ENCODE data around the gene GRID1.
"Not testable (repeated sequence)": the region's sequence is repeated elsewhere in the genome, so short reads cannot be mapped to it uniquely, and the experiment has no call there.

The GRID1 gene

DNA sequence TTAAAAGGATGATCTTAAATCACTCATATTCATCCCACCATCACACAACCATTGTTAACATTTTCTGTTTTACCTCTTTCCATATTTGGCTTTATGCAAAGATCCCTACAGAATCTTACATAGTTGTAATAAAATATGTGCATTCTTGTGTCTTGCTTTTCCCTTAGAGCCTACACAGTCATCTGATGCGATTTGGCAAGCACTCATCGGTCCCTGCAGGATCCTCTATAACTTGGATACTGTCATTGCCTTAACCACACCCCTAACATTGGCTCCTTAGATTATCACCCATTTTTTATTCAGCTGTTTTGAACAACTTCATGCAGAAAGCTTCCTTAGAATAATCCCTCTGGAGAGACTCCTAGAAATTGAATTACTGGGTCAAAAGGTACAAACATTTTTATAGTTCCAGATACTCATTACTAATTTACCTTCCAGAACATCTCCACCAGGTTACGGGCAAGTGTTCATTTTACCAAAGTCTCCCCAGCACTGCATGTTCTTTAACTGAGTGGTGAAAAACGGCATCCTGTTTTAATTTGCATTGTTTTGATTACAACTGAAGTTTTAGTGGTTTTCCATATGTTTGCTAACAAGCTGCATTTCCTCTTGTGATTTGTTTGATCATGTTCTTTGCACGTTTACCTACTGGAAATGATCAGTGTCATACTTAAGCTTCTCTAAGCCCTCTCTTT, 268.3 kb downstream of the GRID1 start (continued):
- TF ChIP-seq, protein P1, sequence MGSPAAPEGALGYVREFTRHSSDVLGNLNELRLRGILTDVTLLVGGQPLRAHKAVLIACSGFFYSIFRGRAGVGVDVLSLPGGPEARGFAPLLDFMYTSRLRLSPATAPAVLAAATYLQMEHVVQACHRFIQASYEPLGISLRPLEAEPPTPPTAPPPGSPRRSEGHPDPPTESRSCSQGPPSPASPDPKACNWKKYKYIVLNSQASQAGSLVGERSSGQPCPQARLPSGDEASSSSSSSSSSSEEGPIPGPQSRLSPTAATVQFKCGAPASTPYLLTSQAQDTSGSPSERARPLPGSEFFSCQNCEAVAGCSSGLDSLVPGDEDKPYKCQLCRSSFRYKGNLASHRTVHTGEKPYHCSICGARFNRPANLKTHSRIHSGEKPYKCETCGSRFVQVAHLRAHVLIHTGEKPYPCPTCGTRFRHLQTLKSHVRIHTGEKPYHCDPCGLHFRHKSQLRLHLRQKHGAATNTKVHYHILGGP (tag by site-specific recombination; IDR thresholded peaks at IDR 0.05), result no peak
- TF ChIP-seq ZNF302 (tag by site-specific recombination; IDR thresholded peaks at IDR 0.05; ENCODE audit: low read depth) (no peak), ZNF157 (tag by site-specific recombination; IDR thresholded peaks at IDR 0.05) (no peak), SP3 (tag by site-specific recombination; IDR thresholded peaks at IDR 0.05) (no peak), MZF1 (tag by site-specific recombination; IDR thresholded peaks at IDR 0.05; ENCODE audit: borderline replicate concordance) (no peak), ZNF596 (tag by site-specific recombination; IDR thresholded peaks at IDR 0.05) (no peak)
- TF ChIP-seq, protein P2, sequence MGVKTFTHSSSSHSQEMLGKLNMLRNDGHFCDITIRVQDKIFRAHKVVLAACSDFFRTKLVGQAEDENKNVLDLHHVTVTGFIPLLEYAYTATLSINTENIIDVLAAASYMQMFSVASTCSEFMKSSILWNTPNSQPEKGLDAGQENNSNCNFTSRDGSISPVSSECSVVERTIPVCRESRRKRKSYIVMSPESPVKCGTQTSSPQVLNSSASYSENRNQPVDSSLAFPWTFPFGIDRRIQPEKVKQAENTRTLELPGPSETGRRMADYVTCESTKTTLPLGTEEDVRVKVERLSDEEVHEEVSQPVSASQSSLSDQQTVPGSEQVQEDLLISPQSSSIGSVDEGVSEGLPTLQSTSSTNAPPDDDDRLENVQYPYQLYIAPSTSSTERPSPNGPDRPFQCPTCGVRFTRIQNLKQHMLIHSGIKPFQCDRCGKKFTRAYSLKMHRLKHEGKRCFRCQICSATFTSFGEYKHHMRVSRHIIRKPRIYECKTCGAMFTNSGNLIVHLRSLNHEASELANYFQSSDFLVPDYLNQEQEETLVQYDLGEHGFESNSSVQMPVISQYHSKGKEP (tag by site-specific recombination; IDR thresholded peaks at IDR 0.05), result no peak
- TF ChIP-seq, protein P3, sequence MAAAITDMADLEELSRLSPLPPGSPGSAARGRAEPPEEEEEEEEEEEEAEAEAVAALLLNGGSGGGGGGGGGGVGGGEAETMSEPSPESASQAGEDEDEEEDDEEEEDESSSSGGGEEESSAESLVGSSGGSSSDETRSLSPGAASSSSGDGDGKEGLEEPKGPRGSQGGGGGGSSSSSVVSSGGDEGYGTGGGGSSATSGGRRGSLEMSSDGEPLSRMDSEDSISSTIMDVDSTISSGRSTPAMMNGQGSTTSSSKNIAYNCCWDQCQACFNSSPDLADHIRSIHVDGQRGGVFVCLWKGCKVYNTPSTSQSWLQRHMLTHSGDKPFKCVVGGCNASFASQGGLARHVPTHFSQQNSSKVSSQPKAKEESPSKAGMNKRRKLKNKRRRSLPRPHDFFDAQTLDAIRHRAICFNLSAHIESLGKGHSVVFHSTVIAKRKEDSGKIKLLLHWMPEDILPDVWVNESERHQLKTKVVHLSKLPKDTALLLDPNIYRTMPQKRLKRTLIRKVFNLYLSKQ (tag by site-specific recombination; IDR thresholded peaks at IDR 0.05; ENCODE audit: borderline replicate concordance), result no peak
- TF ChIP-seq, protein P4, sequence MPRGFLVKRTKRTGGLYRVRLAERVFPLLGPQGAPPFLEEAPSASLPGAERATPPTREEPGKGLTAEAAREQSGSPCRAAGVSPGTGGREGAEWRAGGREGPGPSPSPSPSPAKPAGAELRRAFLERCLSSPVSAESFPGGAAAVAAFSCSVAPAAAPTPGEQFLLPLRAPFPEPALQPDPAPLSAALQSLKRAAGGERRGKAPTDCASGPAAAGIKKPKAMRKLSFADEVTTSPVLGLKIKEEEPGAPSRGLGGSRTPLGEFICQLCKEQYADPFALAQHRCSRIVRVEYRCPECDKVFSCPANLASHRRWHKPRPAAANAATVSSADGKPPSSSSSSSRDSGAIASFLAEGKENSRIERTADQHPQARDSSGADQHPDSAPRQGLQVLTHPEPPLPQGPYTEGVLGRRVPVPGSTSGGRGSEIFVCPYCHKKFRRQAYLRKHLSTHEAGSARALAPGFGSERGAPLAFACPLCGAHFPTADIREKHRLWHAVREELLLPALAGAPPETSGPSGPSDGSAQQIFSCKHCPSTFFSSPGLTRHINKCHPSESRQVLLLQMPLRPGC (tag by site-specific recombination; IDR thresholded peaks at IDR 0.05), result no peak
- TF ChIP-seq, protein P5, sequence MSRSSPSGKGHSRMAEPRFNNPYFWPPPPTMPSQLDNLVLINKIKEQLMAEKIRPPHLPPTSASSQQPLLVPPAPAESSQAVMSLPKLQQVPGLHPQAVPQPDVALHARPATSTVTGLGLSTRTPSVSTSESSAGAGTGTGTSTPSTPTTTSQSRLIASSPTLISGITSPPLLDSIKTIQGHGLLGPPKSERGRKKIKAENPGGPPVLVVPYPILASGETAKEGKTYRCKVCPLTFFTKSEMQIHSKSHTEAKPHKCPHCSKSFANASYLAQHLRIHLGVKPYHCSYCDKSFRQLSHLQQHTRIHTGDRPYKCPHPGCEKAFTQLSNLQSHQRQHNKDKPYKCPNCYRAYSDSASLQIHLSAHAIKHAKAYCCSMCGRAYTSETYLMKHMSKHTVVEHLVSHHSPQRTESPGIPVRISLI (tag by site-specific recombination; IDR thresholded peaks at IDR 0.05), result no peak

DNA sequence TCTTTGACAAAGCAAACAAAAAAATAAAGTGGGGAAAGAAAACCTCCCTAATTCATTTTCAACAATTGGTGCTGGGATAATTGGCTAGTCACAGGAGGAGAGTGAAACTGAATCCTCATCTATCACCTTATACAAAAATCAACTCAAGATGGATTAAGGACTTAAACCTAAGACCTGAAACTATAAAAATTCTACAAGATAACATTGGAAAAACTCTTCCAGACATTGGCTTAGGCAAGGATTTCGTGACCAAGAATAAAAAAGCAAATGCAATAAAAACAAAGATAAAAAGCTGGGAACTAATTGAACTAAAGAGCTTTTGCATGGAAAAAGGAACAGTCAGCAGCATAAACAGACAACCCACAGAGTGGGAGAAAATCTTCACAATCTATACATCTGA, 271.5 kb downstream of the GRID1 start:
- H3K36me3 ChIP-seq (ENCODE audit: control insufficient read depth in 2 of 2, insufficient read depth in 1 of 2, low read length in 2 of 2); CTCF ChIA-PET; H3K9me3 ChIP-seq (ENCODE audit: control insufficient read depth, insufficient read depth, low read depth, low read length); H3K4me1 ChIP-seq (ENCODE audit: control insufficient read depth, insufficient read depth, low read length); POLR2A ChIA-PET; H3K27ac ChIP-seq (ENCODE audit: extremely low read depth, low read depth, low read length); H3K4me3 ChIP-seq (ENCODE audit: low read depth, low read length): not testable (repeated sequence)
- TF ChIP-seq ZNF549 (tag by site-specific recombination; IDR thresholded peaks at IDR 0.05), result peak; percentile 13; the same call in 1 of the 2 replicates
- TF ChIP-seq ZXDB (tag by site-specific recombination; IDR thresholded peaks at IDR 0.05), result peak; percentile 82
- TF ChIP-seq, protein P6, sequence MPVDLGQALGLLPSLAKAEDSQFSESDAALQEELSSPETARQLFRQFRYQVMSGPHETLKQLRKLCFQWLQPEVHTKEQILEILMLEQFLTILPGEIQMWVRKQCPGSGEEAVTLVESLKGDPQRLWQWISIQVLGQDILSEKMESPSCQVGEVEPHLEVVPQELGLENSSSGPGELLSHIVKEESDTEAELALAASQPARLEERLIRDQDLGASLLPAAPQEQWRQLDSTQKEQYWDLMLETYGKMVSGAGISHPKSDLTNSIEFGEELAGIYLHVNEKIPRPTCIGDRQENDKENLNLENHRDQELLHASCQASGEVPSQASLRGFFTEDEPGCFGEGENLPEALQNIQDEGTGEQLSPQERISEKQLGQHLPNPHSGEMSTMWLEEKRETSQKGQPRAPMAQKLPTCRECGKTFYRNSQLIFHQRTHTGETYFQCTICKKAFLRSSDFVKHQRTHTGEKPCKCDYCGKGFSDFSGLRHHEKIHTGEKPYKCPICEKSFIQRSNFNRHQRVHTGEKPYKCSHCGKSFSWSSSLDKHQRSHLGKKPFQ (tag by site-specific recombination; IDR thresholded peaks at IDR 0.05), result peak; percentile 16; the same call in 1 of the 2 replicates
- TF ChIP-seq ZNF629 (tag by site-specific recombination; IDR thresholded peaks at IDR 0.05), result 0 out of 2 replicates have a peak, but pooled peaks have one; percentile 23
- TF ChIP-seq WT1 (tag by site-specific recombination; IDR thresholded peaks at IDR 0.05), result peak; percentile 81
- 0 out of 2 replicates have a peak, but pooled peaks have one; percentile 12 for TF ChIP-seq KLF8 (tag by site-specific recombination; IDR thresholded peaks at IDR 0.05)
- TF ChIP-seq, protein P7, sequence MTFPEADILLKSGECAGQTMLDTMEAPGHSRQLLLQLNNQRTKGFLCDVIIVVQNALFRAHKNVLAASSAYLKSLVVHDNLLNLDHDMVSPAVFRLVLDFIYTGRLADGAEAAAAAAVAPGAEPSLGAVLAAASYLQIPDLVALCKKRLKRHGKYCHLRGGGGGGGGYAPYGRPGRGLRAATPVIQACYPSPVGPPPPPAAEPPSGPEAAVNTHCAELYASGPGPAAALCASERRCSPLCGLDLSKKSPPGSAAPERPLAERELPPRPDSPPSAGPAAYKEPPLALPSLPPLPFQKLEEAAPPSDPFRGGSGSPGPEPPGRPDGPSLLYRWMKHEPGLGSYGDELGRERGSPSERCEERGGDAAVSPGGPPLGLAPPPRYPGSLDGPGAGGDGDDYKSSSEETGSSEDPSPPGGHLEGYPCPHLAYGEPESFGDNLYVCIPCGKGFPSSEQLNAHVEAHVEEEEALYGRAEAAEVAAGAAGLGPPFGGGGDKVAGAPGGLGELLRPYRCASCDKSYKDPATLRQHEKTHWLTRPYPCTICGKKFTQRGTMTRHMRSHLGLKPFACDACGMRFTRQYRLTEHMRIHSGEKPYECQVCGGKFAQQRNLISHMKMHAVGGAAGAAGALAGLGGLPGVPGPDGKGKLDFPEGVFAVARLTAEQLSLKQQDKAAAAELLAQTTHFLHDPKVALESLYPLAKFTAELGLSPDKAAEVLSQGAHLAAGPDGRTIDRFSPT (tag by site-specific recombination; IDR thresholded peaks at IDR 0.05), result 0 out of 2 replicates have a peak, but pooled peaks have one; percentile 41
- TF ChIP-seq ZSCAN30 (tag by site-specific recombination; IDR thresholded peaks at IDR 0.05), result peak; percentile 28; the same call in 1 of the 2 replicates
- TF ChIP-seq SCRT1 (tag by site-specific recombination; IDR thresholded peaks at IDR 0.05; ENCODE audit: borderline replicate concordance), result peak; percentile 77
- TF ChIP-seq, protein P8, sequence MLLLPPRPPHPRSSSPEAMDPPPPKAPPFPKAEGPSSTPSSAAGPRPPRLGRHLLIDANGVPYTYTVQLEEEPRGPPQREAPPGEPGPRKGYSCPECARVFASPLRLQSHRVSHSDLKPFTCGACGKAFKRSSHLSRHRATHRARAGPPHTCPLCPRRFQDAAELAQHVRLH (tag by site-specific recombination; IDR thresholded peaks at IDR 0.05), result 0 out of 2 replicates have a peak, but pooled peaks have one; percentile 32
- TF ChIP-seq, protein P9, sequence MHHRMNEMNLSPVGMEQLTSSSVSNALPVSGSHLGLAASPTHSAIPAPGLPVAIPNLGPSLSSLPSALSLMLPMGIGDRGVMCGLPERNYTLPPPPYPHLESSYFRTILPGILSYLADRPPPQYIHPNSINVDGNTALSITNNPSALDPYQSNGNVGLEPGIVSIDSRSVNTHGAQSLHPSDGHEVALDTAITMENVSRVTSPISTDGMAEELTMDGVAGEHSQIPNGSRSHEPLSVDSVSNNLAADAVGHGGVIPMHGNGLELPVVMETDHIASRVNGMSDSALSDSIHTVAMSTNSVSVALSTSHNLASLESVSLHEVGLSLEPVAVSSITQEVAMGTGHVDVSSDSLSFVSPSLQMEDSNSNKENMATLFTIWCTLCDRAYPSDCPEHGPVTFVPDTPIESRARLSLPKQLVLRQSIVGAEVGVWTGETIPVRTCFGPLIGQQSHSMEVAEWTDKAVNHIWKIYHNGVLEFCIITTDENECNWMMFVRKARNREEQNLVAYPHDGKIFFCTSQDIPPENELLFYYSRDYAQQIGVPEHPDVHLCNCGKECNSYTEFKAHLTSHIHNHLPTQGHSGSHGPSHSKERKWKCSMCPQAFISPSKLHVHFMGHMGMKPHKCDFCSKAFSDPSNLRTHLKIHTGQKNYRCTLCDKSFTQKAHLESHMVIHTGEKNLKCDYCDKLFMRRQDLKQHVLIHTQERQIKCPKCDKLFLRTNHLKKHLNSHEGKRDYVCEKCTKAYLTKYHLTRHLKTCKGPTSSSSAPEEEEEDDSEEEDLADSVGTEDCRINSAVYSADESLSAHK (tag by site-specific recombination; IDR thresholded peaks at IDR 0.05), result peak; percentile 62; the same call in 1 of the 2 replicates
